K562 (cell line): ENCODE measurements around the gene FIBP. TPM values are rescaled to one million over a fixed set of nuclear protein-coding genes. Genes with fewer than 3 reads are reported as not detected.

Source experiments
- CTBP1 ChIP-seq: fragments of 450-650 bp; IDR thresholded peaks from 2 replicates; pipeline ENCODE4 v1.6.1; 2016; ENCODE audit warnings: borderline replicate concordance
- HDAC2 ChIP-seq: fragments of 450-650 bp; IDR thresholded peaks from 2 replicates; pipeline ENCODE4 v1.6.1; 2016; ENCODE audit warnings: mild to moderate bottlenecking
- HNRNPH1 ChIP-seq: fragments of 200-400 bp; formaldehyde crosslinking; optimal IDR thresholded peaks from 2 replicates; pipeline ENCODE3; 2017; ENCODE audit warnings: low read depth, mild to moderate bottlenecking, low read length, moderate library complexity
- JUN ChIP-seq, 2 experiments: sonication (generic) in 1 of 2; formaldehyde crosslinking in 1 of 2; IDR thresholded peaks; 2 replicates each; pipeline versions ENCODE4 v1.6.1 to v1.8.0; 2012 to 2022; ENCODE audit warnings: borderline replicate concordance in 2 of 2, mild to moderate bottlenecking in 2 of 2, improper control_type of control experiment in 1 of 2, low read depth in 1 of 2, low read length in 1 of 2, missing genetic modification reagents in 1 of 2
- NR1H2 ChIP-seq: sonication (generic); formaldehyde crosslinking; IDR thresholded peaks from 2 replicates; pipeline ENCODE4 v1.4.0; 2020; ENCODE audit warnings: mild to moderate bottlenecking, missing genetic modification reagents
- NR2C1 ChIP-seq, 2 experiments: fragments of 450-650 bp; IDR thresholded peaks; 2 replicates each; pipeline ENCODE4 v1.6.1; 2017; ENCODE audit warnings: mild to moderate bottlenecking in 2 of 2, antibody characterized with exemption in 1 of 2, inconsistent platforms in 1 of 2, missing compliant biosample characterization in 1 of 2, missing genetic modification characterization in 1 of 2
- SIX5 ChIP-seq, 2 experiments: IDR thresholded peaks; 2 replicates each; pipeline ENCODE4 v1.6.1; 2011; ENCODE audit warnings: low read length in 2 of 2, borderline replicate concordance in 1 of 2, low read depth in 1 of 2, mild to moderate bottlenecking in 1 of 2, moderate library complexity in 1 of 2; ENCODE audit not compliant: insufficient read depth in 1 of 2
- STAT5A ChIP-seq: IDR thresholded peaks from 2 replicates; pipeline ENCODE4 v1.6.1; 2012; ENCODE audit warnings: low read length, inconsistent platforms, borderline replicate concordance
- ZBTB40 ChIP-seq, 2 experiments: fragments of 450-650 bp in 1 of 2; sonication (generic) in 1 of 2; formaldehyde crosslinking in 1 of 2; IDR thresholded peaks; 2 replicates each; pipeline versions ENCODE4 v1.7.1 to v1.9.0; 2016 to 2022; ENCODE audit warnings: inconsistent platforms in 1 of 2, mild to moderate bottlenecking in 1 of 2, missing genetic modification reagents in 1 of 2
- ZNF280A ChIP-seq: fragments of 450-650 bp; IDR thresholded peaks from 2 replicates; pipeline ENCODE4 v1.6.1; 2018; ENCODE audit warnings: mild to moderate bottlenecking, low read depth; ENCODE audit not compliant: partially characterized antibody
- polyA plus RNA-seq, 8 experiments: library from polyadenylated mRNA; depleted of rRNA in 4 of 8; stranded (reverse) in 5 of 8; unstranded in 3 of 8; fragments of >200 nt; fragmentation: Nextera tagmentation in 2 of 8; fragmentation: Illumina TruSeq in 1 of 8; extraction: Ambion mirVana in 2 of 8; extraction: Trizol in 1 of 8; gene quantifications; 2 replicates each; pipeline versions ENCODE4 v1.2.1 to v1.2.3, GENCODE V29; 2011 to 2014; ENCODE audit warnings: inconsistent platforms in 1 of 8, missing spikeins in 1 of 8
- total RNA-seq, 7 experiments: library from RNA; depleted of rRNA in 6 of 7; stranded (reverse); fragments of >200 nt in 6 of 7; fragmentation: Illumina TruSeq in 2 of 7; extraction: Trizol in 2 of 7; gene quantifications; 2 replicates each; pipeline versions ENCODE4 v1.2.1 to v1.2.3, GENCODE V29; 2011 to 2021; ENCODE audit warnings: low replicate concordance in 1 of 7
- TF ChIP-seq, protein P1 (sequence below), 2 experiments: IDR thresholded peaks; 2 replicates each; pipeline ENCODE4 v1.6.1; 2011; ENCODE audit warnings: borderline replicate concordance in 1 of 2, control low read depth in 1 of 2, low read depth in 1 of 2, low read length in 1 of 2, mild to moderate bottlenecking in 1 of 2, mixed read lengths in 1 of 2, moderate library complexity in 1 of 2; ENCODE audit not compliant: insufficient read depth in 1 of 2, insufficient read length in 1 of 2, poor library complexity in 1 of 2, severe bottlenecking in 1 of 2; ENCODE audit errors: extremely low read depth in 1 of 2

The FIBP gene
- total and polyA plus RNA-seq, 9 of the 15 experiments (the other 6 are each of a cell fraction or from before 2014, with no cell fraction given) = 41.2 to 79.2 (median 48.6) TPM

DNA sequence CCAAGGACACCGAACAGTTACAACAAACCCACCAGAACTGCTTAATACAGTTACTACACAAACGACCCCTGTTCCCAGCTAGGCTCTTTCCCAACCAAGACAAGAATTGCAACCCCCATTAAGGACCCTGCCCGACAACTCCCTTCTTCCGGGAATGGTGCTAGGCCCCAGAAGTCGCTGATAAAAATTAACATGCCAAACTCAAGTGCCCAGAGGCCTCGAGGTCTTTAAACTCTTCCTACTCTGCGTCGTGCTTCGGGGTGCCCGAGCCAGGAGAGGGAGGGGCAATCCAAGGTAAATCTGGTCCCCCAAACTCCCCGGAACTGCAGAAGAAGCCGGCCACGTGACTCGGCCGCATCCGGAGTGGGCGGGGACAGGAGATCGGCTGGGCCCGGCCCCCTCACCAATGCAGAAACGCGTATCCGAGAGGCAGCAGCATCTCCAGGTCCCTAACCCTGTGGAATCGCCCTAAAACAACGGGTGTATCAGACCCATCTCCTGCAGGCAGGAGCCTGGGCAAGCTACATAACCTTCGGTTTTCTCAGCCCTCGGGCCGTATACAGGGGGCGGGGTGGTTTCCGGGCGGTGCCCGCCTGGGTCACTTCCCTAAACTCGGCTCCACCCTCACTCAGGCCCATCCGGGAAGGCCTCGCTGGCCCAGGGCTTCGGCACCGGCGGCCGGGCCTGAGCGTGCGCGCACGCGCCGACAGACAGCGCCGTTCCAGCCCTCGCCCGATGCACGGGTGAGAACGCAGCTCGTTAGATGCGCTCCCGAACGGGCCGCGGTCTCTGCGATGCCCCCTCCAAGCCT lies 31.4 kb downstream of the FIBP start (continued):
- peak; percentile 83 for TF ChIP-seq ZBTB40 (IDR thresholded peaks at IDR 0.05)
- TF ChIP-seq ZBTB40 (CRISPR knock-in tag; IDR thresholded peaks at IDR 0.05) = no peak
- no peak for TF ChIP-seq ZNF280A
- TF ChIP-seq NR1H2 (CRISPR knock-in tag) = peak; percentile 87; the same call in 1 of the 2 replicates
- TF ChIP-seq HNRNPH1 = no peak
- peak; percentile 75; the same call in 1 of the 2 replicates for TF ChIP-seq HDAC2
- TF ChIP-seq JUN (IDR thresholded peaks at IDR 0.05; ENCODE audit: borderline replicate concordance, low read depth, low read length) = no peak; the same call in 1 of the 2 replicates
- TF ChIP-seq JUN (CRISPR knock-in tag; IDR thresholded peaks at IDR 0.05; ENCODE audit: borderline replicate concordance) = 0 out of 2 replicates have a peak, but pooled peaks have one; percentile 45
- no peak for TF ChIP-seq SIX5 (IDR thresholded peaks at IDR 0.05; ENCODE audit: borderline replicate concordance in 1 of 2, insufficient read depth in 1 of 2, low read depth in 1 of 2, low read length in 2 of 2)
- TF ChIP-seq, protein P1, sequence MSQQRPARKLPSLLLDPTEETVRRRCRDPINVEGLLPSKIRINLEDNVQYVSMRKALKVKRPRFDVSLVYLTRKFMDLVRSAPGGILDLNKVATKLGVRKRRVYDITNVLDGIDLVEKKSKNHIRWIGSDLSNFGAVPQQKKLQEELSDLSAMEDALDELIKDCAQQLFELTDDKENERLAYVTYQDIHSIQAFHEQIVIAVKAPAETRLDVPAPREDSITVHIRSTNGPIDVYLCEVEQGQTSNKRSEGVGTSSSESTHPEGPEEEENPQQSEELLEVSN (IDR thresholded peaks at IDR 0.05; ENCODE audit: borderline replicate concordance in 1 of 2, extremely low read depth in 1 of 2, insufficient read depth in 1 of 2, insufficient read length in 1 of 2, low read depth in 1 of 2, low read length in 1 of 2, poor library complexity in 1 of 2, severe bottlenecking in 1 of 2) = peak in 1 of 2 experiments; percentile 16
- TF ChIP-seq STAT5A = no peak
- no peak for TF ChIP-seq NR2C1 (IDR thresholded peaks at IDR 0.05)
- TF ChIP-seq NR2C1 (tag; IDR thresholded peaks at IDR 0.05) = no peak
- 0 out of 2 replicates have a peak, but pooled peaks have one; percentile 51 for TF ChIP-seq CTBP1
